Measurements from ENCODE around the gene CBLN1.

- TF ChIP-seq, protein P1, sequence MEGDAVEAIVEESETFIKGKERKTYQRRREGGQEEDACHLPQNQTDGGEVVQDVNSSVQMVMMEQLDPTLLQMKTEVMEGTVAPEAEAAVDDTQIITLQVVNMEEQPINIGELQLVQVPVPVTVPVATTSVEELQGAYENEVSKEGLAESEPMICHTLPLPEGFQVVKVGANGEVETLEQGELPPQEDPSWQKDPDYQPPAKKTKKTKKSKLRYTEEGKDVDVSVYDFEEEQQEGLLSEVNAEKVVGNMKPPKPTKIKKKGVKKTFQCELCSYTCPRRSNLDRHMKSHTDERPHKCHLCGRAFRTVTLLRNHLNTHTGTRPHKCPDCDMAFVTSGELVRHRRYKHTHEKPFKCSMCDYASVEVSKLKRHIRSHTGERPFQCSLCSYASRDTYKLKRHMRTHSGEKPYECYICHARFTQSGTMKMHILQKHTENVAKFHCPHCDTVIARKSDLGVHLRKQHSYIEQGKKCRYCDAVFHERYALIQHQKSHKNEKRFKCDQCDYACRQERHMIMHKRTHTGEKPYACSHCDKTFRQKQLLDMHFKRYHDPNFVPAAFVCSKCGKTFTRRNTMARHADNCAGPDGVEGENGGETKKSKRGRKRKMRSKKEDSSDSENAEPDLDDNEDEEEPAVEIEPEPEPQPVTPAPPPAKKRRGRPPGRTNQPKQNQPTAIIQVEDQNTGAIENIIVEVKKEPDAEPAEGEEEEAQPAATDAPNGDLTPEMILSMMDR (IDR thresholded peaks at IDR 0.05), result peak in 1 of 4 experiments; percentile 21
- TF ChIP-seq POLR2AphosphoS5 (IDR thresholded peaks at IDR 0.05) (peak in 2 of 4 donors; percentile 6 to 22), POLR2A (IDR thresholded peaks at IDR 0.05) (no peak)
Observed at GRCh38 chr16:49281843-49282642, 405 bp upstream of the CBLN1 start.
